ENCODE results near the gene STARD10.

The STARD10 gene

GRCh38 chr11:72760539-72761405 lies 33.1 kb downstream of the STARD10 start:
- no peak for DNase-seq

DNA sequence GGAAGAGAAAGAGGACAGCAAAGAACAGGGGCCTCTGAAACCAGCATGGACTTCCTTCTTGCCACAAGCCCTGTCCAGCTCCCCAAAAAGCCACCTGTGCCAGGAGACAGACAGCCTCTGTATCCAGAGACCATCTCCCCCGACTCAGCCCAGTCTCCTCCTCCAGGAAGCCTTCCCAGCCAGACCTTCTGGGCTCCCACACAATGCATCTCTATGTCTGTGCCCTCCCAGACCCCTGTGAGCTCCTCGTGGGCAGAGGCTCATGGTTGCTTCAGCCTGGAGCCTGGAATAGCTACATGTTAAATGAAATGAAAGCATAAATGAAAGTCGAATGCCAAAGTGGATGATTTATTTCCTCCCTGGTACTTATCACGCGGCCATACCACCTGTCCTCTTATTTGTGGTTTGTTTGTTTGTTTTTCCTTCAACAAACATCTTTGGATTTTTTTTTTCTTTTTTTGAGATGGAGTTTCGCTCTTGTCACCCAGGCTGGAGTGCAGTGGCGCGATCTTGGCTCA lies 34.3 kb downstream of the STARD10 start:
- no peak for DNase-seq

DNA sequence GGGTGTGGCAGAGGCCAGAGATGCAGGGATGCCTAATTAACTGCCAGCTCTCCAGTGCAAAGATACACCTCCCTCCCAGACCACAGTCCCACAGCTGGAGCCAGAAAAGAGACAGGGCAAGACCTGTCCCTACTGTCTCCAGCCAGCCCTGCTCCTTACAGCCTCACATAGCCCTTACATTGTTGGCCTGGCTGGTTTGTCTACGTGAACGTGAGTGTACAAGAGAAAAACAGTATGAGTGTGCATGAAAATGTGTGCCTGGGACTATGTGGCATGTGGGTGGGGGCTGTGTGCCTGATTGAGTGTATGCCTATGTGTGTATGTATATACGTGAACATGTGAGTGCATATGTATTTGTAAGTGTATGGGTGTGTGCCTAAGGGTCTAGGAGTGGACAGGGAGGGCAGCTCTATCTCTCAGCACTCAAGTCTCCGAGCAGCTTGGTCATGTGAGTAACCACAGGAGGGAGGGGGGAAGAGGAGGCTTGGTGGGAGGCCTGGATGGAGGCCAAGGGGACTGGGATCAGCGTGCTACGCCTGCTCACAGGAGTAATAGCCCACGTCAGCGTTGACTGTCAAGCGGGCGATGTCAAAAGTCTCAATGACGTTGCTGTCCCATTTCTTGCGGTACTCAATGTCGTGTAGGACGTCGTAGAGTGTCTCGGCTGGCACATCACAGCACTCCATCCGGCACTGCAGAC lies 35.0 kb downstream of the STARD10 start:
- no peak for DNase-seq

- no peak for DNase-seq
These were observed 35.5 kb downstream of the STARD10 start for GRCh38 chr11:72758304-72758689.

- no peak for DNase-seq
These were observed 38.0 kb downstream of the STARD10 start for GRCh38 chr11:72755713-72756285.

GRCh38 chr11:72754544-72755155 lies 39.2 kb downstream of the STARD10 start:
- no peak for DNase-seq

DNA sequence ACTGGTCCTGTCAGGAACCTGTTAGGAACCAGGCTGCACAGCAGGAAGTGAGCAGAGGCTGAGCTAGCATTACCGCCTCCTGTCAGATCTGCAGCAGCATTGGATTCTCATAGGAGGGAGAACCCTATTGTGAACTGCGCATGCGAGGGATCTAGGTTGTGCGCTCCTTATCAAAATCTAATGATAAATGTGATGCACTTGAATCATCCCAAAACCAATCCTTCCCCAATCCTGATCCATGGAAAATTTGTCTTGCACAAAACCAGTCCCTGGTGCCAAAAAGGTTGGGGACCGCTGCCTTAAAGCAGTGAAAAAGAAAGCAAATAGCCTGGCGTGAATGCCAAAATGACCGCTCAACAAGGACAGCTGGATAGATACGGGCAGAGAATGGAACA lies 39.7 kb downstream of the STARD10 start:
- DNase-seq = no peak

DNA sequence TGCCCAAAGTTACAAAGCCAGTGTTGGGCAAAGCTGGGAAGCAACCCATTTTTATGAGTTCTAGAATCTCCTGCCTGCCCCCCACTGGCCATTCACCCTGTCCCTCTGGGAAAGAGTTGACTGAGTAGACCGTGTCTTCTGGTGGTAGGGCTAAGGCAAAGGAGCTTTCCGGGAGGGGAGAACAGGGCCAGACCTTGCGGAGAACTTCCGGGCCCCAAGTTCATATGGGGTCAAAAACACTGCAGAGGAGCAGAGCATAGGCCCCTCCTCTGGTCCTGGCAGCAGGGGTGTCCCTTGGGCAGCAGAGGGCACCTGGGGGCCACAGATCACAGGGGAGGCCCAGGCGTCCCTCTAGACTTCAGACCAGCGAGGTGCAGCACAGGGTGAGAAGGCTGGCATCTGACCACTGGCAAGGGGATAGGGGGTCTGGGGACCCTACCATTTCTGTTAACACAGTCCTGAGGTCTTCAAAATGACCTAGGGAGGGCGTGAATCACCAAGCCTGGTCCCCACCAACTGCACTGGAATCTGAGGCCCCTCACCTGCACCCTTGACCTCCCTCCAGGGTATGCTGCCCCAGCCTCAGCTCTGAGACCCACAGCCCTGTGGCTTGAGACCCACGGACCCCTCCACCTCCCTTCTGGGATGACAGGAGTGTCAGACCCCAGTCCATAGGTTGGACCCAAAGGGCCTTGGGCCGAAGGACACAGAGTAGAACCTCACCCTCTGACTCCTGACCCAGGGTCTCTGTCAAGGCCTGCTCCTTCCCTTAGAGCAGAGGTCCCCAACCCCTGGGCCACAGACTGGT lies 40.3 kb downstream of the STARD10 start:
- DNase-seq = no peak

DNA sequence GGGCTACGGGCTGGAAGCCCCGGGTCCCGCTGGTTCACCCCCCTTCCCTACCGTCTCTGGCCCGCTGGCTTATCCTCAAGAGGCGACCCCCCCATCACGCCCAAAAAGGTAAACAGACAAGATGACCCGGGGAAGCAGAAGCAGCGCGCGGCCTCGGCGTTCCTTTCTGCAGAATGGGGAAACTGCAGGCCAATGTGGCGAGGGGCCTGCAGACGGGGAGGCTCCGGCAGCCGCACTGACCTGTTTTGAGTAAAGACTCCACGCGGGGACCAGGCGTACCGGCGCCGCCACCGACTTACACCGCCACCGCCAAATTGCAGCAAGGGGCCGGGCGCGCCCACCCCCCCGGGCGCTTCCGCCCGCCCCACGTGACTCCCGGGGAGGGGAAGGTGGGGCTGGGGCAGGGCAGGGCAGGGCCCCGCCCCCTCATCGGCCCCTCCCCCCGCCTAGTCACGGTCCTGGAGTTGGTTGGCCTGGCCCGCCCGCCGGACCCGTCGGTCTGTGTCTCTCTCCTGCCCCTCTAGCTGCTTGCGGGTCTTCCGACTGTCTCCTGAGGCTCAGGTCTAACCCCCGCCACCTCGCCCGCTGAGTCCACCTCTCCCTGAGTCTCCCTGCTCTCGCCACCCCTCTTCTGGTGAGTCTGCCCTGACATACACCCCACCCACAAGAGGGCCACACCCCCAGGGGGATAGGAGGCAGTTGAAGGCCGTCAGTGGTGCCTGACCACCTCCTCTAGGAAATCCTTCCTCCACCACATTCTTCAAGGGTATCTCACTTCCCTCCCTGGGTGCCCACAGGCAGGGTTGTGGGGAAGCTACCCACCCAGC lies 41.5 kb downstream of the STARD10 start, which contains the start of gene ARAP1:
Gene ARAP1 (minus strand): TSS at position 321 of the 827 bp plus-strand sequence. CDS start 25,280 bp downstream, outside the sequence.
- peak; percentile 58 to 61 for DNase-seq

DNA sequence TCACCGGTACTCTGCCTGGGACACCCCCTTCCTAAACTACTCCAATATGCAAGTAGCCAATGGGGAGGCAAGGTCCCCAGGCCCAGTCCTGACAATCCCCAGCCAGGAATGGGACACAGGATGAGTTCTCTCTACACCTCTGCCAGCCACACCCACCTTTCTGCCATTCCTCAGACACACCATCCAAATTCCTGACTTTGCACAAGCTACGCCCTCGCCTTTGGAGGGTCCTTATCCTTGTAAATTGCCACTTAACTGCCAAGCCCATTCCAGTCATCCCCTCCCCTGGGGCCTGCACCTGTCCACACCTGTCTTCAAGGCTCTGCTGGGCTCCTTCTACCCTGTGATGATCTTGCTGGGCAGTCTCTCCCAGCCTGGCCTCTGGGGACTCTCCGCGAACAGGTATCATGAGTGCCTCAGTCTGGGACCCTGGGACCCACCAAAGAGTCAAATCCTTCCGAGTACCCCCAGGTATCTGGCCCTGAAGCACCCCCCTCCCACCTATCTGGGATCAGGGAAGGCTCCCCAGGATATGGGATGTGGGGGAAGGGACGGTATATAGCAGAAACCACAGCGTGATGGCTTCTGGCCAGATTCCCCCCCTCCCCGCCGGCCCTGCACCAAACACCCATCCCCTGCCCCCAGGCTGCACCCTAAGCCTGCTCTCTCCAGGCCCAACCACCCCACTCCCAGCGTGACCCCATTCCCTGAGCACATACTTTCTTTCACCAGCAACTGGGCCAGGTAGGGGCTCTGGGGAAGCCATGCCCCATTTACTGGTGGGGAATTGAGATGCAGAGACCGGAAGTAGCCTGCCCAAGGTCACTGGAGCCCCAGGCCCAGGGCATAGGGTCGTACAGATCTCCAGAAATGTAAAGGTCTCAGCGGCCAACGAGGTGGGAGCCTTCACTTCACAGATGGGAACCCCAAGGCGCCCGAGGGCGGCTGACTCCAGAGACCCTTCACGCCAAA lies 42.4 kb downstream of the STARD10 start:
- DNase-seq = no peak

DNA sequence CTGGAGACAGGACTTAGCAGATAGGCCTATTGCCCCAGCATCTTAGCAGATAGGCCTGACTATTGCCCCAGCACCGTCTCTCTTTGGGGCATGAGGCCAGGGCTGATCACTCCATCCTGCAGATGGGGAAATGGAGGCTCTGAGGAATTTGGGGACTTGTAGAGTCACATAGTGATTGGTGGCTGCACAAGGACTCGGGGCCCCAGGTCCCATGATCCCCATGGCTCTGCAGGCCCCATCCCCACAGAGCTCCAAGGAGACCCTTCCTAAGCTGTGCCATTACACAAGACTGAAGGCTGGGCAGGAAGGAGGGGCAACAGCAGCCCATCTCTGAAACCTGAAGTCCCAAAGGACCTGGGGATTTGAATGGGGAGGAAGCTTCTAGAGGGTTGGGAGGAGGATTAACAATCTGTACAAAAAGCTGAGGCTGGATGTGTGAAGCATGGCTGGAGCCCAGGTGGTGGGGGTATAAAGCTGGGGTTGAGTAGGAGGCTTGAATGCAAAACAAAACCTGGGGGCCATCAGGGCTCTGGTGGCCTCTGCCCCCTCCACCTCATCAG lies 43.2 kb downstream of the STARD10 start:
- DNase-seq = no peak

- no peak for DNase-seq
These were observed 43.8 kb downstream of the STARD10 start for GRCh38 chr11:72750086-72750485.

DNA sequence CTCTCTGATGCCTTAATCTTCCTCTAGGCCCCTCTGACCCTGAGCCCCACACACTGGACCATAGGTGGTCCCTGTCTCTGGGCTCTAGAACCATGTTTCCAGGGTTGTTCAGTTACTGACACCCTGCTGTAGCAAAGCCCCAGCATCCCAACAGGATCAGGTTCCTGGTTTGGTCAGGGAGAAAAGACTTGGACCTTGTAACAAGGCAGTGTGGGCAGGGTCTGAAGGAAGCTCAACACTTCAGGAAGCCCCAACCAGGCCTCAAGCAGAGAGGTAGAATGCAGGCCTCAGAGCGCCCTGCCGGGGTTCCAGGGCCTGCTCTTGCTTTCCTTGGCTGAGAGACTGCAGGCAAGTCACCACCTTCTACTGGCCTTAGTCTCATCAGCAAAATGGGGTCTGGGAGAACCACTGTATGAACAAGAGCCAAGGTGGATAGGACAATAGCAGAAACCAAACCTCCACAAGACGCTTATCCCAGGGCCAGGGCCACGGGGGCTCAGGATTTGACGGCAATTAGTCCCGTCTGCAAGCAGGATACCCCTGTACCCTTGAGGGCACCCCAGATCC lies 46.5 kb downstream of the STARD10 start:
- DNase-seq = no peak

GRCh38 chr11:72746821-72747220 lies 47.0 kb downstream of the STARD10 start:
- DNase-seq = no peak

DNA sequence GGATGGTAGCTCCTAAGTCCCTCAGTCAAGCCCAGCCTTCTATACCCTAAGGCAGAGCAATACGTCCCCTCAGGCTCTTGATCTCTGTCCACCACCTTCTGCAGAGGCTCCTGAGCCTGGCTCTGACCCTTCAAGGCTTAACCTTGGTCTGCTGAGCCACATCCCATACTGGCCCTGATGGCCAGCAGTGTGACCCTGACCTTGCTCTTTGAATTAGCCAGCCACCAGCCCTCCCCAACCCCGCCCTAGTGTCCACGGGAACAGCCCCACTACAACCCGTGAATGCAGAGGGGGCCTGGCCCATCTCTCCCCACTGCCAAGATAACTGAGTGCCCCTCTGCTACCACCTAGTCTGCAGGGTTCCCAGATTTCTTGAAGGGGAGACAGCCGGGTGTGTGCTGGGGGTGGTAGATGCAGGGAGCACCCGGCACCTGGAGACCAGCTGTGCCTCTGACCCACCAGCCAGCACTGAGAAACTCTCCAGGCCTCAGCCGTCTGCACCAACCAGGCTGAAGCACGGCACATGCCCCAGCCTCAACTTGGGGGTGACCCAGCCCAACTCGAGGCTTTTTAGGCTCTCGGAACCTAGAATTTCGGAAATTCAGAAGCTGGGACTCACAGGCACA lies 47.8 kb downstream of the STARD10 start:
- no peak for DNase-seq

DNA sequence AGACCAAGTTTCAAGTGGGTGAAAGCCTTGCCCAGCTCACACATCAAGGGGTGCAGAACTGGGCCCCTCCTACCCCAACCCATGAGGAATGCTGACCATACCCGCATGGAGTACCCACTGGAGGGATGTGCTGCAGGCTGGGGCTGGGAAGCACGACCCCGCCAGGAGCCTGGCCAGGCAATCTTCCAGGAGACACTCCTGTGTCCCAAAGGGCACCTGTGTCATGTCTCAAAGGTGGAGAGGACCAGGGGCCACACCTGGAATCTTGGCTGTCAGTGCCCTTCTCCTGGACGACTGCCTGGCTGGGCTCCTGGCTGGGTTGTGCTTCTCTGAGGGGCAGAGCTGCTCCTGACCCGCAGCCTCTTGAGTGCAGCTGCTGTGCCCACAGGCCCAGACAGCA lies 48.3 kb downstream of the STARD10 start:
- no peak for DNase-seq

GRCh38 chr11:72744474-72744873 lies 49.4 kb downstream of the STARD10 start:
- DNase-seq = no peak

DNA sequence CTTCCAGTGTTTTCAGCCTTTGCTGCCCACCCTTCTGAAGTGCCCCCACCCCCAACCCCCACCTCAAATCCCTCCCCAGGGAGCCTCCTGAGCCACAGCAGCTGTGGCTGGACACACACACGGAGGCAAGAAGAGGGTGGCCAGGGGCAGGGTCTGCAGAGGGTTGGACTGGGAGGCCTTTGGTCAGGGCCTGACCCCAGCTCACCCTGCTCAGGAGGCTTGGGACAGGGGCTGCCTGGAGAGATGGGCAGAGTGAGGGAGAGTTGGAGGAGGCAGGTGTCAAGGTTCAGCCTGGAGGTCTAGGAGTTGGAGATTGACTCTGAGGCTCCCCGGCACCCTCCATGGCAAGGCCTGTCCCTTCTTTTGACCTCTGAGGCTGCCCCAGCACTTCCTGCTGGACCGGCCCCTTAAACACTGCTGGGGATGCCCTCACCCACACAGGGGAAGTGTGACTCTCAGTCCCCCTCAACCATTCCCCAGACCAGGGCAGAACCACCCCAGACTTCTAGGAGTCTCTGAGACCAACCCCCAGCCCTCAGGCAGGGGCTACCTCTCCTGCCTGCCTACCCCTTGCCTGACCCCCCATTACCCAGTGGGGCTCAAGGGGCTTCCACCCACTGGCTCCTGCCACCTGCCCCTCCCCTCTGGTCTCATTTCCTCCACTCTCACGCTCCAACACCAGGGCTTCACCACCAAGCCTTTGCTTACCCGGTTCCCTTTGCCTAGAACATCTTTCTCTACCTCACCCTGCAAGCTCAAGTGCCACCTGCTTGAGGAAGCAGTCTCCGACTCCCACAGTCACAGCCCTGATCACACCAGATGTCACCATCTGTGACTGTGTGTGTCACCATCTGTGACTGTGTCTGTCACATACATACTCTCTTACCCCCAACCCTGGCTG lies 50.3 kb downstream of the STARD10 start:
- DNase-seq = no peak

Measured in stimulated activated CD4-positive, alpha-beta T cell treated with anti-CD3 and anti-CD28 coated beads, Interleukin-2, amount 100 ng/mL, for 48 hours (primary cell).